SK-N-SH (cell line): Measurements from ENCODE around the gene ZAP70. TPM values are rescaled to one million over a fixed set of nuclear protein-coding genes. Genes with fewer than 3 reads are reported as not detected.
A peak's percentile ranks its signal among the peaks of the same experiment; 100 is the strongest.

Source experiments
- CTCF ChIA-PET: fragments of 300-600, 350-600 bp; formaldehyde crosslinking; extraction: SDS; loops from one replicate; lab custom pipeline; 2021; lab: Yijun Ruan, JAX
- POLR2A ChIA-PET: fragments of 350-600 bp; sonication (Branson Sonifier 250); formaldehyde crosslinking; extraction: SDS; loops from one replicate; lab custom pipeline; 2020; ENCODE audit warnings: antibody characterized with exemption, inconsistent platforms; lab: Yijun Ruan, JAX
- DNase-seq: peaks from one replicate; pipeline ENCODE4 v3.0.0; 2012
- H2AFZ ChIP-seq: fragments of 200-600 bp; sonication (generic); 2 replicates; pipeline ENCODE4 v1.8.1; 2016; ENCODE audit warnings: antibody characterized with exemption, mild to moderate bottlenecking, low read depth
- H3F3A ChIP-seq: fragments of 200-600 bp; sonication (generic); replicated peaks from 2 replicates; pipeline ENCODE3; 2016; ENCODE audit warnings: antibody characterized with exemption, mild to moderate bottlenecking; ENCODE audit not compliant: insufficient read depth
- H3K27ac ChIP-seq, 2 experiments: fragments of 200-500 bp in 1 of 2; fragments of 200-600 bp in 1 of 2; sonication (Bioruptor generic) in 1 of 2; sonication (generic), shearing (Covaris generic) in 1 of 2; 2 replicates each; pipeline versions ENCODE4 v1.5.1 to v1.6.1; 2014 to 2016; ENCODE audit warnings: low read depth in 2 of 2, inconsistent platforms in 1 of 2, low read length in 1 of 2, mild to moderate bottlenecking in 1 of 2, mixed read lengths in 1 of 2
- H3K27me3 ChIP-seq: fragments of 200-600 bp; sonication (generic), shearing (Covaris generic); 2 replicates; pipeline ENCODE4 v1.6.1; 2016; ENCODE audit warnings: mixed run types; ENCODE audit not compliant: insufficient read depth
- H3K36me3 ChIP-seq, 2 experiments: fragments of 200-500 bp in 1 of 2; fragments of 200-600 bp in 1 of 2; sonication (Bioruptor generic) in 1 of 2; sonication (generic) in 1 of 2; replicated peaks in 1 of 2; 2 replicates each; pipeline versions ENCODE3 to v1.5.1; 2014 to 2016; ENCODE audit warnings: low read length in 1 of 2, mild to moderate bottlenecking in 1 of 2; ENCODE audit not compliant: insufficient read depth in 2 of 2, control insufficient read depth in 1 of 2
- H3K4me1 ChIP-seq, 2 experiments: fragments of 200-500 bp in 1 of 2; fragments of 200-600 bp in 1 of 2; sonication (Bioruptor generic) in 1 of 2; sonication (generic), shearing (Covaris generic) in 1 of 2; 2 replicates each; pipeline versions ENCODE4 v1.5.1 to v1.6.1; 2014 to 2016; ENCODE audit warnings: low read depth in 1 of 2, low read length in 1 of 2, mixed run types in 1 of 2; ENCODE audit not compliant: insufficient read depth in 2 of 2, control insufficient read depth in 1 of 2
- H3K4me2 ChIP-seq: fragments of 200-600 bp; sonication (generic), shearing (Covaris generic); 2 replicates; pipeline ENCODE4 v1.6.1; 2017; ENCODE audit warnings: mixed run types
- H3K4me3 ChIP-seq, 2 experiments: fragments of 200-500 bp in 1 of 2; fragments of 200-600 bp in 1 of 2; sonication (Bioruptor generic) in 1 of 2; sonication (generic), shearing (Covaris generic) in 1 of 2; 2 replicates each; pipeline versions ENCODE4 v1.5.1 to v1.8.1; 2014 to 2016; ENCODE audit warnings: low read depth in 2 of 2, inconsistent platforms in 1 of 2, low read length in 1 of 2, mild to moderate bottlenecking in 1 of 2, mixed read lengths in 1 of 2, moderate library complexity in 1 of 2
- H3K79me2 ChIP-seq: fragments of 200-600 bp; sonication (generic); 2 replicates; pipeline ENCODE4 v1.8.1; 2017; ENCODE audit warnings: mild to moderate bottlenecking; ENCODE audit not compliant: insufficient read depth
- H3K9ac ChIP-seq: fragments of 200-600 bp; sonication (generic); 2 replicates; pipeline ENCODE4 v1.6.1; 2017; ENCODE audit warnings: mixed run types
- H3K9me2 ChIP-seq: fragments of 200-600 bp; sonication (generic); 2 replicates; pipeline ENCODE4 v1.6.1; 2017; ENCODE audit warnings: mixed run types
- H3K9me3 ChIP-seq: fragments of 200-600 bp; sonication (generic); 2 replicates; pipeline ENCODE4 v1.6.1; 2017; ENCODE audit warnings: mixed run types, mild to moderate bottlenecking, moderate library complexity
- H4K20me1 ChIP-seq: fragments of 200-600 bp; sonication (generic); 2 replicates; pipeline ENCODE4 v1.6.1; 2017; ENCODE audit warnings: mild to moderate bottlenecking, mixed run types; ENCODE audit not compliant: insufficient read depth
- ELF1 ChIP-seq: IDR thresholded peaks from 2 replicates; pipeline ENCODE4 v1.4.0; 2012
- FOSL2 ChIP-seq: IDR thresholded peaks from 2 replicates; pipeline ENCODE4 v1.4.0; 2012; ENCODE audit warnings: low read depth, mild to moderate bottlenecking, moderate library complexity, borderline replicate concordance
- FOXJ3 ChIP-seq: sonication (generic); formaldehyde crosslinking; IDR thresholded peaks from 2 replicates; pipeline ENCODE4 v1.5.1; 2020; ENCODE audit warnings: mild to moderate bottlenecking, missing genetic modification reagents
- JUND ChIP-seq: IDR thresholded peaks from 2 replicates; pipeline ENCODE4 v1.4.0; 2012
- RCOR1 ChIP-seq: fragments of 150-350 bp; IDR thresholded peaks from 2 replicates; pipeline ENCODE4 v1.6.1; 2017; ENCODE audit warnings: antibody characterized with exemption, low read length
- RXRA ChIP-seq: IDR thresholded peaks from 2 replicates; pipeline ENCODE4 v1.4.0; 2012; ENCODE audit warnings: low read depth, mild to moderate bottlenecking, borderline replicate concordance
- SIN3A ChIP-seq: IDR thresholded peaks from 2 replicates; pipeline ENCODE4 v1.6.1; 2012; ENCODE audit warnings: low read depth, mild to moderate bottlenecking, low read length, moderate library complexity, borderline replicate concordance
- SMC3 ChIP-seq: IDR thresholded peaks from 2 replicates; pipeline ENCODE4 v1.6.1; 2012; ENCODE audit warnings: low read depth, low read length, improper control_type of control experiment
- TCF12 ChIP-seq: IDR thresholded peaks from 2 replicates; pipeline ENCODE4 v1.4.0; 2012
- TEAD4 ChIP-seq: IDR thresholded peaks from 2 replicates; pipeline ENCODE4 v1.4.0; 2012; ENCODE audit warnings: mild to moderate bottlenecking, borderline replicate concordance; ENCODE audit not compliant: insufficient read depth
- WGBS: methylation state at CpG from one replicate; pipeline ENCODE4 v1.1.6; 2017; ENCODE audit warnings: low lambda C conversion rate; 5-methylcytosine and 5-hydroxymethylcytosine counted together
- polyA plus RNA-seq, 3 experiments: library from polyadenylated mRNA; depleted of rRNA; stranded (reverse); fragments of >200 nt; gene quantifications; 2 replicates each; pipeline ENCODE4 v1.2.3, GENCODE V29; 2012
- TF ChIP-seq, protein P1 (sequence below): fragments of 150-350 bp; IDR thresholded peaks from 2 replicates; pipeline ENCODE4 v1.6.1; 2017; ENCODE audit warnings: antibody characterized with exemption, low read length, low read depth, borderline replicate concordance
- TF ChIP-seq, protein P2 (sequence below): IDR thresholded peaks from 2 replicates; pipeline ENCODE4 v1.4.0; 2012; ENCODE audit warnings: low read depth, borderline replicate concordance
- TF ChIP-seq, protein P3 (sequence below): fragments of 200-600 bp; sonication (generic); IDR thresholded peaks from 2 replicates; pipeline ENCODE4 v1.6.1; 2017; ENCODE audit warnings: antibody characterized with exemption, mild to moderate bottlenecking, moderate library complexity

Gene ZAP70
- polyA plus RNA-seq, 1 of the 3 experiments (the other 2 are of a cell fraction), result 0.05 TPM

DNA sequence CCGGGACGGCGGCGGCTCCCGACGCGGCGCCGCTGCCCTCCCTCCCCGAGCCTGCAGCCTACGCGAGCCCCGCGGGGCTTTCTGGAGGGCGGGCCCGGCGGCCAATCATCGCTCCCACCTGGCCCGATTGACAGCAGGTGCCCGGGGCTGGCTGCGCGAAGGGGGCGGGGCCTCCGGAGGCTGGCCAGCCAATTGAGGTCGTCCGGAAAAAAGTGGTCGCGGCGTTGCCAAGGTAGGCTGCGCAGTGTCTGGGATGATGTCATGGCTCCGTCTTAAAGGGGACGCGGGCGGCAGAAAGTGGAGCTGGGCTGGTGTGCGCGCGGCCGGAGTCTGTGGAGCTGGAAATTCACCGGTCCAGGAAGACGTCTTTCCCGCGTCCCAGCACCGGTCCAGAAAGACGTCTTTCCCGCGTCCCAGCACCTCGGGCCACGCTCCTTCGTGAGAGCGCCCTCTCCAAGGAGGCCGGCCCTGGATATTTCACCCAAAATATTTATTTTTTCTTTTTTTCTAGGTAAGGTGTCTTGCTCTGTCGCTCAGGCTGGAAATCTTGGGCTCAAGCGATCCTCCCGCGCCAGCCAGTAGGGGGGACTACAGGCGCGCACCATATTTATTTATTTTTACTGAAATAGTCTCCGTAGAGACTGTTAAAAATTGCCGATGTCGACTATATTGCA lies 49.3 kb upstream of the ZAP70 start, which contains the start of gene ACTR1B (continued):
- TF ChIP-seq, protein P1, sequence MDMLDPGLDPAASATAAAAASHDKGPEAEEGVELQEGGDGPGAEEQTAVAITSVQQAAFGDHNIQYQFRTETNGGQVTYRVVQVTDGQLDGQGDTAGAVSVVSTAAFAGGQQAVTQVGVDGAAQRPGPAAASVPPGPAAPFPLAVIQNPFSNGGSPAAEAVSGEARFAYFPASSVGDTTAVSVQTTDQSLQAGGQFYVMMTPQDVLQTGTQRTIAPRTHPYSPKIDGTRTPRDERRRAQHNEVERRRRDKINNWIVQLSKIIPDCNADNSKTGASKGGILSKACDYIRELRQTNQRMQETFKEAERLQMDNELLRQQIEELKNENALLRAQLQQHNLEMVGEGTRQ, result no peak
- TF ChIP-seq SMC3, result no peak
- TF ChIP-seq RCOR1, result no peak
- TF ChIP-seq TEAD4, result no peak
- no peak for TF ChIP-seq SIN3A
- TF ChIP-seq RXRA, result no peak
- TF ChIP-seq, protein P2, sequence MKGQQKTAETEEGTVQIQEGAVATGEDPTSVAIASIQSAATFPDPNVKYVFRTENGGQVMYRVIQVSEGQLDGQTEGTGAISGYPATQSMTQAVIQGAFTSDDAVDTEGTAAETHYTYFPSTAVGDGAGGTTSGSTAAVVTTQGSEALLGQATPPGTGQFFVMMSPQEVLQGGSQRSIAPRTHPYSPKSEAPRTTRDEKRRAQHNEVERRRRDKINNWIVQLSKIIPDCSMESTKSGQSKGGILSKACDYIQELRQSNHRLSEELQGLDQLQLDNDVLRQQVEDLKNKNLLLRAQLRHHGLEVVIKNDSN, result no peak
- no peak; the same call in 1 of the 2 replicates for TF ChIP-seq ELF1
- TF ChIP-seq JUND, result peak; percentile 47
- no peak for TF ChIP-seq FOXJ3 (CRISPR knock-in tag)
- TF ChIP-seq FOSL2, result peak; percentile 27; the same call in 1 of the 2 replicates

DNA sequence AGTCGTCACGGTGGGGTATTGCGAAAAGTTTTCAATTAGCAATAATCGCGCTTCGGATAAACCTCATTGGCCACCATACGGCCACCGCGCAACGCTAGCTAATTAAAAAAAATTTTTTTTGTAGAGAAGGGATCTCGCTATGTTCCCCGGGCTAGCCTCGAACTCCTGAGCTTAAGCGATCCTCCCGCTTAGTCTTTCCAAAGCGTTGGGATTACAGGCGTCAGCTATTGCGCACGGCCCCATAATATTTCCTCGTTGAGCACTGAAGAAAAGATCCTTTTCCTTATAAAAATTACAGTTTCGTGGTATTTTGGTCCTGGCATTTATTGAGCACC lies 48.8 kb upstream of the ZAP70 start:
- POLR2A ChIA-PET, result interaction anchor here (0.9 to 1.8 kb wide), 5 partner anchors 11 to 29 kb away, joined by 3 to 26 read pairs (median 3); partner anchors contain the start of gene COX5B
- no peaks in the 10 kb centered on the region for H3K9me2 ChIP-seq
- H3K27me3 ChIP-seq, result no peaks in the 10 kb centered on the region
- no peaks in the 10 kb centered on the region for H3K9me3 ChIP-seq
- TF ChIP-seq TCF12 (no peak), TEAD4 (no peak), RXRA (no peak)
- TF ChIP-seq, protein P3, sequence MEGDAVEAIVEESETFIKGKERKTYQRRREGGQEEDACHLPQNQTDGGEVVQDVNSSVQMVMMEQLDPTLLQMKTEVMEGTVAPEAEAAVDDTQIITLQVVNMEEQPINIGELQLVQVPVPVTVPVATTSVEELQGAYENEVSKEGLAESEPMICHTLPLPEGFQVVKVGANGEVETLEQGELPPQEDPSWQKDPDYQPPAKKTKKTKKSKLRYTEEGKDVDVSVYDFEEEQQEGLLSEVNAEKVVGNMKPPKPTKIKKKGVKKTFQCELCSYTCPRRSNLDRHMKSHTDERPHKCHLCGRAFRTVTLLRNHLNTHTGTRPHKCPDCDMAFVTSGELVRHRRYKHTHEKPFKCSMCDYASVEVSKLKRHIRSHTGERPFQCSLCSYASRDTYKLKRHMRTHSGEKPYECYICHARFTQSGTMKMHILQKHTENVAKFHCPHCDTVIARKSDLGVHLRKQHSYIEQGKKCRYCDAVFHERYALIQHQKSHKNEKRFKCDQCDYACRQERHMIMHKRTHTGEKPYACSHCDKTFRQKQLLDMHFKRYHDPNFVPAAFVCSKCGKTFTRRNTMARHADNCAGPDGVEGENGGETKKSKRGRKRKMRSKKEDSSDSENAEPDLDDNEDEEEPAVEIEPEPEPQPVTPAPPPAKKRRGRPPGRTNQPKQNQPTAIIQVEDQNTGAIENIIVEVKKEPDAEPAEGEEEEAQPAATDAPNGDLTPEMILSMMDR, result 0 out of 2 replicates have a peak, but pooled peaks have one; percentile 3
- TF ChIP-seq, all 33 proteins: peak for 1
- H2AFZ ChIP-seq, result peak overlapping the region; percentile 96
- peaks cover 0 to 4% of the 10 kb centered on the region in 2 experiments for H3K36me3 ChIP-seq
- peaks cover 15% of the 10 kb centered on the region in 2 experiments; a peak in 3 of 4 replicates for H3K4me1 ChIP-seq
- H3K4me2 ChIP-seq, result peak overlapping the region; percentile 89
- peak overlapping the region; percentile 92 to 95 for H3K27ac ChIP-seq
- H3K79me2 ChIP-seq, result peaks cover 31% of the 10 kb centered on the region
- H3K9ac ChIP-seq, result peak overlapping the region; percentile 76
- 5% methylated on average over 21 of the region's 21 CpGs for WGBS
- H3F3A ChIP-seq, result peaks cover 15% of the 10 kb centered on the region
- CTCF ChIA-PET, result interaction anchor here (0.7 to 8.6 kb wide), 9 partner anchors 12 to 668 kb away, joined by 3 to 88 read pairs (median 4); partner anchors contain the start of genes ANKRD36B and COX5B
- peak overlapping the region; percentile 81 to 89 for H3K4me3 ChIP-seq
- H4K20me1 ChIP-seq, result 0 out of 2 replicates have a peak, but pooled peaks cover 7% of the 10 kb centered on the region
- no peak for DNase-seq
